HG03060 (cell line): ENCODE measurements around the gene SHC2.
"Not testable (repeated sequence)": the region's sequence is repeated elsewhere in the genome, so short reads cannot be mapped to it uniquely, and the experiment has no call there.

Source experiments
- ATAC-seq: cut with Tn5 transposase; IDR thresholded peaks from one replicate; pipeline ENCODE4 v1.9.1; 2021; ENCODE audit warnings: low read depth, moderate number of reproducible peaks; ENCODE audit not compliant: unreplicated experiment

Gene SHC2

DNA sequence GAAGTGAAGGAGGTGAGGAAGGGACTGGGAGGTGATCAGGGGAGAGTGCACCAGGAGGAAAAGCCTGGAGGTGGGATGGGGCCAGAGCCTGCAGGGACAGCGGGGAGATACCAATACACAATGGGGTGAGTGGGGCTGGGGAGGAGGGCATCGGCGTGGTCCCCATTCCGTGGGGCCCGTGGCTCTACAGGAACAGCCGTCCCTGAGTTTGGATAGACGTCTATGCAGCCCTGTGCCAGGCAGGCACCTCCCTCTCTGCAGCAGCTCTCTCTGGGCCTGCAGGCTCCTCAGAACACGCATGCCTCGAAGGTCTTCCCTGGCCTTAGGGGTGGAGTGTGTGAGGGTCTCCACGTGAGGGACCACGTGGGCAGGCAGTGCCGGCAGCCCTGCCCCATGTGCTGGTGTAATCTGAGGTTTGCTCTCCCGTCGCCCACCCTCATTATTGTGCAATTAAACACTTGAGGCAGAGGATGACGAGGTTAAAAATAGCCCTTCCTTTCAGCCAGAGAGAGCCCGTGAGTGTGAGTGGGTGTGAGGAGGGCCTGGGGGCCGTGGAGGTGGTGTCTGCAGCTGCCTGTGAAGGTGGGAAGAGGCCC is 68.4 kb downstream of the SHC2 start:
- no peak for ATAC-seq

DNA sequence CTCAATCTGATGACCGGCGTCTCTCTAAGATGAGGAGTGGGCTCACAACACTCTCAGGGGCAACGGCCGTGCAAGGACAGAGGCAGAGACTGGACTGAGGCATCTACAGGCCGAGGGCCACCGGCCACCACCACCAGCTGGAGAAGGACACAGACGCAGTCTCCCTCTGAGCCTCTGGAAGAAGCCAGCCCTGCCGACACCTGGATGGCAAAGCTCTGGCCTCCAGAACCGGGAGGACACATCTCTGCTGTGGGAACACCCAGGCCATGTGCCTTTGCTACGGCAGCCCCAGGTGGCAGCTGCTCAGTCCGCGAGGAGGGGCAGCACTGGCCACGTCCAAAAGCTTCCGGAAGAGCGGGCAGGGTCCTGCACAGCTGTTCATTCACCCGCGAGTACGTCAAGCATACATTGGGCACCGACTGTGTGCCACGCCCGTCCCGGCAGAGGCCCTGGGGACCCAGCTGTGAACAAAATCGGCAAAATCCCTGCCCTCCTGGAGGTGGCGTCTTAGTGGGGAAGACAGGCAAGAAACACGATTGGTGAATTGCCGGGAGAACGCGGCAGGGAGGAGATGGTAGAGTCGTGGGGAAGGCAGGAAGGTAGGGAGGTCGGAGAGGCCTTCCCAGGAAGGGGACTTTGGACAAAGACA is 69.0 kb downstream of the SHC2 start:
- no peak for ATAC-seq

DNA sequence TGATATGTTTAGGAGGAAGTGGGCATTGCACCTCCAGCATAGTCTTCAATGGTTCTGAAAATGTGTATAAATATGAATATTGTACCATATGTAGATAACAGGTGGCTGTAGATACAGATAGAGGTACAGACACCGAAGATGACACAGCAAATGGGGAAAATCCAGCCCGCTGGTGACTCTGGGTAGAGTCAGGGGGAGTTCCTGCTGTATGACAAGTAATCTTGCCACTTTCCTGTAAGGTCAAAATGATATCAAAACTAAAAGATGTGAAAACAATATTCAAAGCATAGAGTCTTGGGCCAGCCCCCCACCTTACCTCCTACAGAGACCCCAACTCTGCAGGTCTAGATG is 69.7 kb downstream of the SHC2 start:
- no peak for ATAC-seq

DNA sequence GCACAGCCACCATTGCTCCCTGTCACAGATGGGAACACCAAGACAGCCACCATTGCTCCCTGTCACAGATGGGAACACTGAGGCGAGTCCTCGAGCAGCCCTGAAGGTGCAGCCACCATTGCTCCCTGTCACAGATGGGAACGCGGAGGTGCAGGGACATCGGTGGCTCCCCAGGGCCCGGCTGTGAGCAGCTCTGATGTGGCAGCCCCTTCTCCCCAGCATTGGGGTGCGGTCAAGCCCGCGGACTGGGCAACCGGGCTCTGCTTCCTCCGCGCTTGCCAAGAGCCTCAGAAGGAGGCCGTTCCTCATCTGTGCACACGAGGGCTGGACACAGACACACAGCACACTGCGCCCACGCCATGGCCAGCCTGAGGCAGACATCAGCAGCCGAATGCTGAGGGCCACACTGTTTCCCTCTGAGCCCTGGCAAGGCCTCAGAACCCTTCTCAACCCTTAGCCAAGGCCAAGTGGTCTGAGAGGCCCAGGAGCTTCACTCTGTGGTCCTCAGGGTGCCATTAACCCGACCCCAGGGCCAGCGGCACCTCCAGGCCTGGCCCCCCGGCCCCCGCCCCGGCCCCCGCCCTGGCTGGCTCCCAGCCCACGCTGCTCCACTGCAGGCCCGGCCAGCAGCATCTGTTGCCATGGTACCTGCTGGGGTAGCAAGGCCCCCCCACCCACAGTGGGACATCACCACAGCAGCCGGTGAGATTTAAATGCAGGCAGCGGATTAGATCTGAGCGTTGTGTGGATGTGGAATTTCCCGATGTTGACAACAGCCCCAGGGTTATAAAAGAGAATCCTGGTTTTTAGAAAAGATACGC is 70.2 kb downstream of the SHC2 start:
- ATAC-seq = no peak

DNA sequence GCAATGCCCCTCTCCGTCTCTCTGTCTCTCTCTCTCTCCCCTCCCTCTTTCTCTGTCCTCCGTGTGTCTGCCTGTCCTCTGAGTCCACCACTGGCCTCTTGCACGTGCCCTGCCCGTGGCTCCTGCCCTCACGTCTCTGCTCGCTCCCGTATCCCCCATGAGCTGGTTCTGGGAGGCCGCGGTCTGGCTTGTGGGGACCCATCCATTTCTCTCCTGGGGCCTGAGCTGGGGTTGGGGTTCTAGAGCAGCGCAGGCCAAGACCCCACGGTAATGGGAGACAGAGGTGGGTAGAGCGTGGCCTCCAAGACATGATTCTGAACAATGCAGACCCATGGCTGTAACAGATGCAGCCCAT is 70.9 kb downstream of the SHC2 start:
- no peak for ATAC-seq

DNA sequence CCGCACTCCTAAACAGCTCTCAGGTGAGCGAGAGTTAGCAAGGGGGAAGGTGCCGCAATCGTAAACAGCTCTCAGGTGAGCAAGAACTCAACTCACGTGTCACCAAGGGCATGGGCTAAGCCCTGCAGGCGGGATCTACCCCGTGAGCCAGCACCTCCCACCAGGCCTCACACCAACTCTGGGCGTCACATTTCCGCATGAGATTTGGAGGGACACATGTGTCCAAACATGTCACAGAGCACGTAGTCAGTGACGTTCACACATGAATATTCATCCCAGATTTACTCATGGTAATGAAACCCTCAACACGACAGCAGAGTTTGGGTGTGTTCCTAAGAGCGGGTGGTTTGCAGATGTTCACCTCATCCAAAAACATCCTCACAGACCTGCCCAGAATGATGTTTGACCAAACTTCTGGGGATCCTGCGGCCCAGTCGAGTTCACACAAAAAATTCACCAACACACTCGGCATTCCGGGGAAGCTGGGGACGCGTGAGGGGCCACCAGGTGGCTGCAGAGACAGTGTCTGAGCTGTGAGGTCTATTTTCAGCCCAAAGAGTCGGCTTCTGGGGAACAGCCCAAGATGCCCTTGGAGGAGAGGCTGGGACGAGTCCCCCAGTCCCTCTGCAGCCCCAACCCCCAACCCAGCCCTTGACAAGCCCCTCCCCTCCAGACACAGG is 71.4 kb downstream of the SHC2 start:
- no peak for ATAC-seq

DNA sequence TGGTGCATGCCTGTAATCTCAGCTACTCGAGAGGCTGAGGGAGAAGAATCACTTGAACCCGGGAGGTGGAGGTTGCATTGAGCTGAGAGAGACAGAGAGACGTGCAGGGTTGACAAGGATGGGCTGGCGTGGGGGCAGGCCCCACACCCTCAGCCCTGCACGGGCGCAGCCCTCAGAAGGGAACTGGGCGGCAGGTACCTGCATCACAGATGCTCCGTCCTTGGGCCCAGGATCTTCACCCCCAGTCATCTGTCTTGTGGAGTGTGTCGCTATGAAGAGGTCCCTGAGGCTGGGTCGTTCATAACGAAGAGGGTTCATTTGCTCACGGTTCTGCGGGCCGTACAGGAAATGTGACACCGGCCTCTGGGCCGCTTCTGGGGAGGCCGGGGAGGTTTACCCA is 72.1 kb downstream of the SHC2 start:
- no peak for ATAC-seq

DNA sequence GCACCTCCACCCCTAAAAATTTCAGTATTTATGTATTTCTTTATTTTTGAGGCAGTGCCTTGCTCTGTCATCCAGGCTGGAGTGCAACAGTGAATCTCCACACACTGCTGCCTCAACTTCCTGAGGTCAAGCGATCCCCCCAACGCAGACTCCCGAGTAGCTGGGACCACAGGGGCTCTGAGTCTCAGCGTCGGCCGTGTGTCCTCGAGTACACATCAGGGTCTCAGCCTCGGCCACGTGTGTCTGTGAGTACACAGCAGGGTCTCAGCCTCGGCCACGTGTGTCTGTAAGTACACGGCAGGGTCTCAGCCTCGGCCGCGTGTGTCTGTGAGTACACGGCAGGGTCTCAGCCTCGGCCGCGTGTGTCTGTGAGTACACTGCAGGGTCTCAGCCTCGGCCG is 73.1 kb downstream of the SHC2 start:
- no peak for ATAC-seq

DNA sequence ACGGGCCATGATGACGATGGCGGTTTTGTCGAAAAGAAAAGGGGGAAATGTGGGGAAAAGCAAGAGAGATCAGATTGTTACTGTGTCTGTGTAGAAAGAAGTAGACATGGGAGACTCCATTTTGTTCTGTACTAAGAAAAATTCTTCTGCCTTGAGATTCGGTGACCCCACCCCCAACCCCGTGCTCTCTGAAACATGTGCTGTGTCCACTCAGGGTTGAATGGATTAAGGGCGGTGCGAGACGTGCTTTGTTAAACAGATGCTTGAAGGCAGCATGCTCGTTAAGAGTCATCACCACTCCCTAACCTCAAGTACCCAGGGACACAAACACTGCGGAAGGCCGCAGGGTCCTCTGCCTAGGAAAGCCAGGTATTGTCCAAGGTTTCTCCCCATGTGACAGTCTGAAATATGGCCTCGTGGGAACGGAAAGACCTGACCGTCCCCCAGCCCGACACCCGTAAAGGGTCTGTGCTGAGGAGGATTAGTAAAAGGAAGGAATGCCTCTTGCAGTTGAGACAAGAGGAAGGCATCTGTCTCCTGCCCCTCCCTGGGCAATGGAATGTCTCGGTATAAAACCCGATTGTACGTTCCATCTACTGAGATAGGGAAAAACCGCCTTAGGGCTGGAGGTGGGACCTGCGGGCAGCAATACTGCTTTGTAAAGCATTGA is 74.1 kb downstream of the SHC2 start:
- ATAC-seq = not testable (repeated sequence)

DNA sequence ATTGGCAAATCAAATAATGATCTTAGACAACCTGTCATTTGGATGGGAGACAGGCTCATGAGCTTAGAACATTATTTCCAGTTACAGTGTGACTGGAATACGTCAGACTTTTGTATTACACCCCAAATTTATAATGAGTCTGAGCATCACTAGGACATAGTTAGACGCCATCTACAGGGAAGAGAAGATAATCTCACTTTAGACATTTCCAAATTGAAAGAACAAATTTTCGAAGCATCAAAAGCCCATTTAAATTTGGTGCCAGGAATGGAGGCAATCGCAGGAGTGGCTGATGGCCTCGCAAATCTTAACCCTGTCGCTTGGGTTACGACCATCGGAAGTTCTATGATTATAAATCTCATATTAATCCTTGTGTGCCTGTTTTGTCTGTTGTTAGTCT is 74.6 kb downstream of the SHC2 start:
- not testable (repeated sequence) for ATAC-seq

DNA sequence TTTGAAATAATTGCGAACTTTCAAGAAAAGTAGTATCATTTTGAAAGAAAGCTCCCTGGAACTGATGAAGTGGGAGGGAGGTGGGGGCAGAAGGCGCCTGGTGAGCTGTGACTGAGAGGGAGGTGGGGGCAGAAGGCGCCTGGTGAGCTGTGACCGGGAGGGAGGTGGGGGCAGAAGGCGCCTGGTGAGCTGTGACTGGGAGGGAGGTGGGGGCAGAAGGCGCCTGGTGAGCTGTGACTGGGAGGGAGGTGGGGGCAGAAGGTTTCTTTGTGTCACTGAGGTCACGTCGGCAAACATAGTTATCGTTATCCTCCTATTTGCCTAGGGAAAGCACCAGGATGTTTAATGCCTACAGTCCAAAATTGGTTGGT is 76.0 kb downstream of the SHC2 start:
- no peak for ATAC-seq

DNA sequence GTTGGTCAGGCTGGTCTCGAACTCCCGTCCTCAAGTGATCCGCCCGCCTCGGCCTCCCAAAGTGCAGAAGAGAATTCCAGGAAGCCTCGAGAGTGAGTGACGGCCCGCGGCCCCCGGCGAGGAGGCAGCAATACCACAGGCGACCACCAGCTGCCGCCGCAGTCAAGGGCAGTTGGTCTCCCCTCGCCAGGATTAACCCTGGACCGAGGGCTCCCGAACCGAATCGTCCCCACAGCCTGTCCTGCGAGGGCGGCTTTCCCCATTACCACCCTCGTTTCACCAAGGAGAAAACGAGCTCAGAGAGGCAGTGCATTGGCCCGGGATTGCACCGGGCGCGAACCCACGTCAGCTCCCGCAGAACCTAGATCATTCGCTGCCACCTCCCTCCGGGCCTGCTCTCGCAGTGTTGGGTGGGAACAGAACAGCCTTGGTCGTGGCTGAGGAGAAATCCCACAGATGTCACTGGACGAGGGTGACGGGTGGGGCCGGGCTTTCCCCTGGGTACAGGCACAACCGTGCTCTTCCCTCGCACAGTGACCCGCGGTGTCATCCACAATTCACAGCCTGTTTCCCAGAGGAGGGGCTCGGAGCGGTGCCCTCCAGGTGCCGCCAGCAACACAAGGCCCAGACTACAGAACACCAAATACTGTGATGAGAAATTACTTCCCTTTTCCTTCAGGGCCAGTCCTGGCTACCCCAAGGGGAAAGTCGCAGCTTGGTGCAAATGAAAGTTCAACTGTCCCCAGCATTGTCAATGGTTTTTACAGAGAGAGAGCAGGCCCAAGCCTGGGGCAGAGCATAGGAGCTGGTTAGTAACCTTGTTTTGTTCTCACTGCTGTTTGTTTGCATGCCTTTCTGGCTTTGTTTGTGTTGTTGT is 76.7 kb downstream of the SHC2 start:
- ATAC-seq = no peak

DNA sequence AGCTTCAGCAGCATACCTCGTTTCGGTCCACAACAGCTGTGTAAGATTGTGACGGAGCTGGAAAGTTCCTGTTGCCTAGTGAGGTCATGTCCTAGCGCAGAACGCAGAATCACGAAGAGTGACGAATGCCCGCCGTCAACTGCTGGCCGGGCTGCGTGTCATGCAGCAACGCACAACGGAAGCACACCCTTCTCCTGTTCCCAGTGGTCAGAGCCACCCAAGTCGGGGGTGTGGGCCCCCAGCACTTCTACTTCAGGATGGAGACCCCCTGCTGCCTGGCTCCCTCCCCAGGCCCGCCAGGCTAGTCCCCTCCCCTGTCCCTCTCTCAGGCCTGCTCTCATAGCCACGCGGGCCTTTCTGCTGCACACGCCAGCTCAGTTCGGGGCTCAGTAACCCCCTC is 77.8 kb downstream of the SHC2 start:
- no peak for ATAC-seq

DNA sequence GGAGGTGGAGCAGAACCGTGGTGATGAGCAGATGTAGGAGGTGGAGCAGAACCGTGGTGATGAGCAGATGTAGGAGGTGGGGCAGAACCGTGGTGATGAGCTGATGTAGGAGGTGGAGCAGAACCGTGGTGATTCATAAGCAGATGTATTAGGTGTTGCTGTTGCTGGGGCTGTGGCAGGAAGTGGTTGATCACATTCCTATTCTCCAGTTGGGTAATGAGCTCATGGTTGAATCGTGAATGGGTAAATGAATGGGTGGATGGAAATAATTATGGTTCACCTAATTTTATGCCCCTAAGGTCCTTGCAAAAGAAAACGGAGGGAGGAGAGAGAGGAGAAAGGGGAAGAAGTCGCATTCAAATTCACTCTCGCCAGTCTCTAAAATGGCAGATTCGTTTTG is 78.3 kb downstream of the SHC2 start:
- ATAC-seq = not testable (repeated sequence)

DNA sequence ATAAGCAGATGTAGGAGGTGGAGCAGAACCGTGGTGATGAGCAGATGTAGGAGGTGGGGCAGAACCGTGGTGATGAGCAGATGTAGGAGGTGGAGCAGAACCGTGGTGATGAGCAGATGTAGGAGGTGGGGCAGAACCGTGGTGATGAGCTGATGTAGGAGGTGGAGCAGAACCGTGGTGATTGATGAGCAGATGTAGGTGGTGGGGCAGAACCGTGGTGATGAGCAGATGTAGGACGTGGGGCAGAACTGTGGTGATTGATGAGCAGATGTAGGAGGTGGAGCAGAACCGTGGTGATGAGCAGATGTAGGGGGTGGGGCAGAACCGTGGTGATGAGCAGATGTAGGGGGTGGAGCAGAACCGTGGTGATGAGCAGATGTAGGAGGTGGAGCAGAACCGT is 78.9 kb downstream of the SHC2 start:
- not testable (repeated sequence) for ATAC-seq

DNA sequence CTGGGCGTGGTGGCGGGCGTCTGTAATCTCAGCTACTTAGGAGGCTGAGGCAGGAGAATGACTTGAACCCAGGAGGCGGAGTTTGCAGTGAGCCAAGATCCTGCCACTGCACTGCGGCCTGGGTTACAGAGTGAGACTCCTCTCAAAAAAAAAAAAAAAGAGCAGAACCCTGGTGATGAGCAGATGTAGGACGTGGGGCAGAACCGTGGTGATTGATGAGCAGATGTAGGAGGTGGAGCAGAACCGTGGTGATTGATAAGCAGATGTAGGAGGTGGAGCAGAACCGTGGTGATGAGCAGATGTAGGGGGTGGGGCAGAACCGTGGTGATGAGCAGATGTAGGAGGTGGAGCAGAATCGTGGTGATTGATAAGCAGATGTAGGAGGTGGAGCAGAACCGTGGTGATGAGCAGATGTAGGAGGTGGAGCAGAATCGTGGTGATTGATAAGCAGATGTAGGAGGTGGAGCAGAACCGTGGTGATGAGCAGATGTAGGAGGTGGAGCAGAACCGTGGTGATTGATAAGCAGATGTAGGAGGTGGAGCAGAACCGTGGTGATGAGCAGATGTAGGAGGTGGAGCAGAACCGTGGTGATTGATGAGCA is 80.1 kb downstream of the SHC2 start:
- not testable (repeated sequence) for ATAC-seq

DNA sequence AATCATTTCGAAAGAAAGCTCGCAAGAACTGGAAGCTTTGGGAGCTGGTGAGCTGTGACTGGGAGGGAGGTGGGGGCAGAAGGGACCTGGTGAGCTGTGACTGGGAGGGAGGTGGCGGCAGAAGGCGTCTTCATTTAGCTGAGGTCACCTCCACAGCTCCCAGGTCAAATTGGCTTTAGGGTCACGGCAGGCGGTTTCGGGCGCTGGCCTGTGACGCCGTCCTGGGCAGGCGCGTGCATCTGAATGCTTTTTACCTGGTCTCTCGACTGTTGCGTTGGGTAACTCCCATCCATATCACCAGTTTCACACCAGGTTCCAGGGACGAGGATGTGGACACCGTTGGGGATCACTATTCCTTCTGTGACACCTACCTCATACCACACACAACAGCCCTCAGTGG is 81.0 kb downstream of the SHC2 start:
- ATAC-seq = no peak

DNA sequence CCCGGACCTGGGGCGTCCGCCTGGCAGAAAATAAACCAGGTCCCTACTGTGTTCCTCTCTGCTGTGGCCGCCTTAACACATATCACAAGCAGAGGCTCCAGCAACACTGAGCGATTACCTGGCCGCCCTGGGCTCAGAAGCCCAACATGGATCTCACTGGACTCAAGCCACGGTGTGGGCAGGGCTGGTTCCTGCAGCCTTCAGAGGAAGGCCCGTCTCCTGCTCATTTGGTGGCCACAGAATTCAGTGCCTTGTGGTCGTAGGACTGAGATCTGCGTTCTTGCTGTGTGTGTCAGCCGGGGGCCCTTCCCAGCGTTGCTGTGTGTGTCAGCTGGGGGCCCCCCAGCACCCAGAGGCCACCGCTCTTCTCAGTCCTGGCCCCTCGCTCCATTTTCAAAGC is 82.1 kb downstream of the SHC2 start:
- ATAC-seq = no peak

DNA sequence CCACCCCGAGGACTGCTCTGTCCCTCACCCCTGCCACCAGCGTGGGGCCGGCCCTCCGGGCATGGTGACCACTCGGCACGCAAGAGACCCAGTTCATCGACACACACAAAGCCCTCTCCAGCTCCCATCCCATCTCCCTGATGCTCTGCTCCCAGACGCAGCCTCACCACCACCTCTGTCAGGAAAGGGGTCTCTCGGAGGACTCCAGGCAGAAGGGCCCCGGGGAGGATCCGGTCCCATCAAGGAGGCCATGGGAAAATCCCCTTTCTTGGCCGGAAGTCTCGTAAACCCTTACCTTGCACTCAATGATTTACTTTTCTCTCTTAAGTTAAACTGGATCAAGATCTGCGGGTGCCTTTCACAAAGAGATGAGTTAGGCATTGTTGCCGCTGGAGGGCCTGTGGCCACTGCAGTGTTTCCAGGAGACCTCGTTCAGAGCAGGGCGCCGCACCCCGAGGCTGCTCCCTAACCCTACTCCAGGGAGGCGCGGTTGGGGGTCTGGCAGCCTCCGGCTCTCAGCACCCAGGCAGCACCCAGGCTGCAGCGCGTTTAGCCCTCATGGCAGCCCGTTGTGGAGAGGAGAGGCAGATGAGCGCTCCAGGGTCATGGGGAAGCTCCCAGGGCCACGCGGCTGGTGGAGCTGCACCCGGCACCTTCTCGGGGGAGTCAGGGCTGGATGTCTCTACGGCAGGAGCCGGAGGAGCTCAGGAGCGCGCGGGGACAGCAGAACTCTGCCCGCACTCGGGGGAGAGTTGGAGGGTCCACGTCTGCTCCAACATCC is 82.8 kb downstream of the SHC2 start:
- no peak for ATAC-seq
